ENCODE data around the gene MAP4K3.
"Not testable (repeated sequence)": the region's sequence is repeated elsewhere in the genome, so short reads cannot be mapped to it uniquely, and the experiment has no call there.

MAP4K3 gene

GRCh38 chr2:39408351-39409136, 28.5 kb downstream of the MAP4K3 start:
- DNase-seq, result peak; percentile 78

GRCh38 chr2:39407516-39408296, 29.4 kb downstream of the MAP4K3 start:
- DNase-seq, result no peak

GRCh38 chr2:39405364-39405763, 31.7 kb downstream of the MAP4K3 start:
- DNase-seq, result no peak

GRCh38 chr2:39403311-39403710, 33.8 kb downstream of the MAP4K3 start:
- no peak for DNase-seq

- no peak for DNase-seq
Observed at GRCh38 chr2:39401319-39401718, 35.8 kb downstream of the MAP4K3 start.

GRCh38 chr2:39399570-39399969, 37.5 kb downstream of the MAP4K3 start:
- DNase-seq, result no peak

- DNase-seq, result no peak
Observed at GRCh38 chr2:39395313-39395712, 41.8 kb downstream of the MAP4K3 start.

GRCh38 chr2:39394516-39394961, 42.5 kb downstream of the MAP4K3 start:
- no peak for DNase-seq

GRCh38 chr2:39392672-39393071, 44.4 kb downstream of the MAP4K3 start:
- no peak for DNase-seq

GRCh38 chr2:39390216-39390615, 46.9 kb downstream of the MAP4K3 start:
- DNase-seq, result no peak

- no peak for DNase-seq
Observed at GRCh38 chr2:39386064-39386463, 51.0 kb downstream of the MAP4K3 start.

GRCh38 chr2:39385172-39385571, 51.9 kb downstream of the MAP4K3 start:
- no peak for DNase-seq

- not testable (repeated sequence) for DNase-seq
Observed at GRCh38 chr2:39384071-39384470, 53.0 kb downstream of the MAP4K3 start.

- DNase-seq, result peak; percentile 32
Observed at GRCh38 chr2:39383146-39383545, 53.9 kb downstream of the MAP4K3 start.

- DNase-seq, result no peak
Observed at GRCh38 chr2:39381653-39382052, 55.4 kb downstream of the MAP4K3 start.

GRCh38 chr2:39380525-39381150, 56.4 kb downstream of the MAP4K3 start:
- no peak for DNase-seq

GRCh38 chr2:39379643-39380524, 57.2 kb downstream of the MAP4K3 start:
- DNase-seq, result peak; percentile 66

- DNase-seq, result no peak
Observed at GRCh38 chr2:39378968-39379367, 58.1 kb downstream of the MAP4K3 start.

- DNase-seq, result peak; percentile 77
Observed at GRCh38 chr2:39377226-39377939, 59.7 kb downstream of the MAP4K3 start.

- no peak for DNase-seq
Observed at GRCh38 chr2:39375917-39376316, 61.2 kb downstream of the MAP4K3 start.

GRCh38 chr2:39373181-39373802, 63.8 kb downstream of the MAP4K3 start:
- DNase-seq, result no peak

Measured in suppressor macrophage treated with lipopolysaccharide for 4 hours (primary cell).